Right ventricle myocardium superior (tissue), 1 donor: Measurements from ENCODE around the gene PCDHA5. TPM values are rescaled to one million over a fixed set of nuclear protein-coding genes. Genes with fewer than 3 reads are reported as not detected.

Experiments
- ATAC-seq: fragments of 200-7000 bp; cut with Tn5 transposase; one replicate; pipeline ENCODE4 v1.9.1; 2020; ENCODE audit warnings: mild to moderate bottlenecking; ENCODE audit not compliant: poor library complexity
- DNase-seq: peaks from one replicate; pipeline ENCODE4 v3.0.0-alpha.2; 2020
- intact Hi-C: fragments of 100-400 bp; cut with DNase I; formaldehyde crosslinking; loops from one replicate; pipeline ENCODE4 v1.11.2; 2022
- total RNA-seq: library from RNA; stranded (reverse); fragmentation: NEBNext Ultra II Directional; extraction: Animal tissue kit (Norgen Biotek cat#: 25700); gene quantifications from one replicate; pipeline ENCODE4 v1.2.1, GENCODE V29; 2021
- donor health status: DM: no; HTN: yes; CAD: no; lungs with severe emphysema.

The PCDHA5 gene
- total RNA-seq, 1 donor from 2014 or later = not detected

DNA sequence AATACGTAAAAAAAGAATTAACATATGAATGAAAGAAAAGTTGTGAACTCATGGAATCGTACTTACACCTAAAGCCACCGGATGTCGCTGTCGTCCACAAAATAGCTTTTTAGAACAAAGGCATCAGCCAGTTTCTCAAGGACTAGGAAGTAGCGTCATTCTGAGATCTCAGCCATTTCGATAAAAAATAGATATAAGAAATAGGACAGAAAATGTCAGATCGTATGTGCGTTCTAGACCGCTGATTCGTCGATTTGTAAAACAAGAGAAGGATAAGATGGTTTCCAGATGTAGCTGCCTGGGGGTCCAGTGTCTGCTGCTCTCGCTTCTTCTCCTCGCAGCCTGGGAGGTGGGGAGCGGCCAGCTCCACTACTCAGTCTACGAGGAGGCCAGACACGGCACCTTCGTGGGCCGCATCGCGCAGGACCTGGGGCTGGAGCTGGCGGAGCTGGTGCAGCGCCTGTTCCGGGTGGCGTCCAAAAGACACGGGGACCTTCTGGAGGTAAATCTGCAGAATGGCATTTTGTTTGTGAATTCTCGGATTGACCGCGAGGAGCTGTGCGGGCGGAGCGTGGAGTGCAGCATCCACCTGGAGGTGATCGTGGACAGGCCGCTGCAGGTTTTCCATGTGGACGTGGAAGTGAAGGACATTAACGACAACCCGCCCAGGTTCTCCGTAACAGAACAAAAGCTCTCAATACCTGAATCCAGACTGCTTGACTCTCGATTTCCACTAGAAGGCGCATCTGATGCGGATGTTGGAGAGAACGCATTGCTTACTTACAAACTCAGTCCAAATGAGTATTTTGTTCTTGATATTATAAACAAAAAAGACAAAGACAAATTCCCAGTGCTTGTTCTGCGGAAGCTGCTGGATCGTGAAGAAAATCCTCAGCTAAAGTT, 34.6 kb downstream of the PCDHA5 start, which contains the start of gene PCDHA10:
TSS of gene PCDHA10 (plus strand) at position 126 of the 903 bp plus-strand sequence. CDS start at position 278, 152 bp downstream.
- intact Hi-C loops = no loop called here
- ATAC-seq = no peak
- DNase-seq = no peak

DNA sequence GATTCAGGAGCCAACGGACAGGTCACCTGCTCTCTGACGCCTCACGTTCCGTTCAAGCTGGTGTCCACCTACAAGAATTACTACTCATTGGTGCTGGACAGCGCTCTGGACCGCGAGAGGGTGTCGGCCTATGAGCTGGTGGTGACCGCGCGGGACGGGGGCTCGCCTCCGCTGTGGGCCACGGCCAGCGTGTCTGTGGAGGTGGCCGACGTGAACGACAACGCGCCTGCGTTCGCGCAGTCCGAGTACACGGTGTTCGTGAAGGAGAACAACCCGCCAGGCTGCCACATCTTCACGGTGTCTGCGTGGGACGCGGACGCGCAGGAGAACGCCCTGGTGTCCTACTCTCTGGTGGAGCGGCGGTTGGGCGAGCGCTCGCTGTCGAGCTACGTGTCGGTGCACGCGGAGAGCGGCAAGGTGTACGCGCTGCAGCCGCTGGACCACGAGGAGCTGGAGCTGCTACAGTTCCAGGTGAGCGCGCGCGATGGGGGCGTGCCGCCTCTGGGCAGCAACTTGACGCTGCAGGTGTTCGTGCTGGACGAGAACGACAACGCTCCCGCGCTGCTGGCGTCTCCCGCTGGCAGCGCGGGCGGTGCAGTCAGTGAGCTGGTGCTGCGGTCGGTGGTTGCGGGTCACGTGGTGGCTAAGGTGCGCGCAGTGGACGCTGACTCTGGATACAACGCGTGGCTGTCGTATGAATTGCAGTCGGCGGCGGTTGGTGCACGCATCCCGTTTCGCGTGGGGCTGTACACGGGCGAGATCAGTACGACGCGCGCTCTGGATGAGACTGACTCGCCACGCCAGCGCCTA, 36.0 kb downstream of the PCDHA5 start:
- DNase-seq = no peak
- no peak for ATAC-seq
- intact Hi-C loops = no loop called here

DNA sequence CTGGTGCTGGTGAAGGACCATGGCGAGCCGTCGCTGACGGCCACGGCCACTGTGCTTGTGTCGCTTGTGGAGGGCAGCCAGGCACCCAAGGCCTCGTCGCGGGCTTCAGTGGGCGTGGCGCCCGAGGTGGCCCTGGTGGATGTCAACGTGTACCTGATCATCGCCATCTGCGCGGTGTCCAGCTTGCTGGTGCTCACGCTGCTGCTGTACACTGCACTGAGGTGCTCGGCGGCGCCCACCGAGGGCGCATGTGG, 36.5 kb downstream of the PCDHA5 start:
- DNase-seq (no peak), ATAC-seq (no peak)
- intact Hi-C loops = no loop called here

DNA sequence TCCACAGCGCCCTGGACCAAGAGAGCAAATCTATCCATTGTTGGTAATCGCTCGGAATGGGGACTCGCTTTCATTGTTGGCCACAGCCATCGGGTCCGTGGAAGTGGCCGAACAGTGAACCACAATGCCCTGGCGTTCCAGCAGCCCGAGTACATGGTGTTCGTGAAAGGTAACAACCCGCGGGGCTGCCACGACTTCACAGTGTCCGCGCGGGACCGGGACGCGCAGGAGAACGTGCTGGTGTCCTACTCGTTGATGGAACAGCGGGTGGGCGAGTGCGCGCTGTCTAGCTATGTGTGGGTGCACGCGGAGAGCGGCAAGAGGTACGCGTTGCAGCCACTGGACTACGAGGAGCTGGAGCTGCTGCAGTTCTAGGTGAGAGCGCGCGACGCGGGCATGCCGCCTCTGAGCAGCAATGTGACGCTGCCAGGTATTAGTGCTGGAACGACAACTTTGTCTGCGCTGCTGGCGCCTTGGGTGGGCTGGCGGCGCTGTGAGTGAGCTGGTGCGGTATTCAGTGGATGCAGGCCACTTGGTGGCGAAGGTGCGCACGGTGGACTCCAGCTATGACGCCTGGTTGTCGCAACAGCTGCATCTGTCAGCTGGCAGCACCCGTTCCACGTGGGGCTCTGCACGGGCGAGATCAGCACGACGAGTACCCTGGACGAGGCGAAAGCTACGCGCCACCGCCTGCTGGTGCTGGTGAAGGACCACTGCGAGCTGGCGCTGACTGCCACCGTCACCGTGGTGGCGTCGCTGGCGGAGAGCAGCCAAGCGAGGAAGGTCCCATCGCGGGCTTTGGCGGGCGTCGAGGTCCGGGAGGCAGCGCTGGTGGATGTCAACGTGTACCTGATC, 41.3 kb downstream of the PCDHA5 start:
- no peak for DNase-seq
- ATAC-seq = no peak
- intact Hi-C loops = no loop called here

DNA sequence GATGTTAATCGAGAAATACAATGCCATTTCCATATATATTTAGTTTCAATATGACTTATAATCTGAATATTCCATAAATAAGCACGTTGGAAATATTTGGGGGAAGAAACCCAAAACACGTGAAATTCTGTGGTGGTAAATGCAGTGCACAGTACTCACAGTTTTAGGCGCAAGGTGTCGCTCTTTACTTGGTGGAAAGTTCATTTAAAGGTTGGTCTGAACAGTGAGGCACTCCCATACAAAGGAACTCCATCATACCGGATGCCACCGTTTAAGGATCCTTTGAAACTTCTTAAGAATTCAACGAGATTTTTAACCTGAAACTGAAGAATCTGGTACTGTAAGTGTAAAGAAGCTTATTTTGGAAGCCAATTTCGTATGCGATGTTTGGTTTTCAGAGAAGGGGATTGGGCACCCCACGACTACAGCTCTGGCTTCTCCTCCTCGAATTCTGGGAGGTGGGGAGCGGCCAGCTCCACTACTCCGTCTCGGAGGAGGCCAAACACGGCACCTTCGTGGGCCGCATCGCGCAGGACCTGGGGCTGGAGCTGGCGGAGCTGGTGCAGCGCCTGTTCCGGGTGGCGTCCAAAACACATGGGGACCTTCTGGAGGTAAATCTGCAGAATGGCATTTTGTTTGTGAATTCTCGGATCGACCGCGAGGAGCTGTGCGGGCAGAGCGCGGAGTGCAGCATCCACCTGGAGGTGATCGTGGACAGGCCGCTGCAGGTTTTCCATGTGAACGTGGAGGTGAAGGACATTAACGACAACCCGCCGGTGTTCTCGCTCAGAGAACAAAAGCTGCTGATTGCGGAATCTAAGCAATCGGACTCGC, 47.5 kb downstream of the PCDHA5 start, which contains the start of gene PCDHA11:
TSS of gene PCDHA11 (plus strand) at position 237 of the 834 bp plus-strand sequence. CDS start at position 384, 147 bp downstream.
- DNase-seq = no peak
- intact Hi-C loops = no loop called here
- no peak for ATAC-seq

DNA sequence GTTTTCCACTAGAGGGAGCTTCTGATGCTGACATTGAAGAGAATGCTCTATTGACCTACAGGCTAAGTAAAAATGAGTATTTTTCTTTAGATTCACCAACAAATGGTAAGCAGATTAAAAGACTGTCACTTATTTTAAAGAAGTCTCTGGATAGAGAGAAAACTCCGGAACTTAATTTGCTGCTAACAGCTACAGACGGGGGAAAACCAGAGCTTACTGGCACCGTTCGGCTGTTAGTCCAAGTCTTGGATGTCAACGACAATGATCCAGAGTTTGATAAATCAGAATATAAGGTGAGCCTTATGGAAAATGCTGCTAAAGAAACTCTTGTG, 48.1 kb downstream of the PCDHA5 start:
- intact Hi-C loops = no loop called here
- DNase-seq = no peak
- ATAC-seq = no peak

DNA sequence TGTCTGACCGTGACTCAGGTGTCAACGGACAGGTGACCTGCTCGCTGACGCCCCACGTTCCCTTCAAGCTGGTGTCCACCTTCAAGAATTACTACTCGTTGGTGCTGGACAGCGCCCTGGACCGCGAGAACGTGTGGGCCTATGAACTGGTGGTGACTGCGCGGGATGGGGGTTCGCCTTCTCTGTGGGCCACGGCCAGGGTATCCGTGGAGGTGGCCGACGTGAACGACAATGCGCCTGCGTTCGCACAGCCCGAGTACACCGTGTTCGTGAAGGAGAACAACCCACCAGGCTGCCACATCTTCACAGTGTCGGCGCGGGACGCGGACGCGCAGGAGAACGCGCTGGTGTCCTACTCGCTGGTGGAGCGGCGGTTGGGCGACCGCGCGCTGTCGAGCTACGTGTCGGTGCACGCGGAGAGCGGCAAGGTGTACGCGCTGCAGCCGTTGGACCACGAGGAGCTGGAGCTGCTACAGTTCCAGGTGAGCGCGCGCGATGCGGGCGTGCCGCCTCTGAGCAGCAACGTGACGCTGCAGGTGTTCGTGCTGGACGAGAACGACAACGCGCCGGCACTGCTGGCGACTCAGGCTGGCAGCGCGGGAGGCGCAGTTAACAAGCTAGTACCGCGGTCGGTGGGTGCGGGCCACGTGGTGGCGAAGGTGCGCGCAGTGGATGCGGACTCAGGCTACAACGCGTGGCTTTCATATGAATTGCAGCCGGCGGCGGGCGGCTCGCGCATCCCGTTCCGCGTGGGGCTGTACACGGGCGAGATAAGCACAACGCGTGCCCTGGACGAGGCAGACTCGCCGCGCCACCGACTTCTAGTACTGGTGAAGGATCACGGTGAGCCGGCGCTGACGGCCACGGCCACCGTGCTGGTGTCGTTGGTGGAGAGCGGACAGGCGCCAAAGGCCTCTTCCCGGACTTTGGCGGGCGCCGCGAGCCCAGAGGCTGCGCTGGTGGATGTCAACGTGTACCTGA, 49.1 kb downstream of the PCDHA5 start:
- intact Hi-C loops = no loop called here
- ATAC-seq = no peak
- DNase-seq = no peak

Other genes with a start within 250 kb of the PCDHA5 start
- gene CD14, start 188.4 kb upstream of the PCDHA5 start, total RNA-seq = 37.7 TPM
- 4.0 TPM for gene TMCO6, start 182.2 kb upstream of the PCDHA5 start, total RNA-seq
- gene NDUFA2, start 174.0 kb upstream of the PCDHA5 start, total RNA-seq = 155 TPM
- 59.9 TPM for gene IK, start 173.8 kb upstream of the PCDHA5 start, total RNA-seq
- gene WDR55, start 156.7 kb upstream of the PCDHA5 start, total RNA-seq = 11.2 TPM
- gene DND1, start 148.0 kb upstream of the PCDHA5 start, total RNA-seq = 0.40 TPM
- gene HARS1, start 130.2 kb upstream of the PCDHA5 start, total RNA-seq = 33.4 TPM
- gene HARS2, start 130.2 kb upstream of the PCDHA5 start, total RNA-seq = 25.2 TPM
- gene ZMAT2, start 121.2 kb upstream of the PCDHA5 start, total RNA-seq = 29.6 TPM
- not detected for gene PCDHA1, start 35.5 kb upstream of the PCDHA5 start, total RNA-seq
- gene PCDHA2, start 26.8 kb upstream of the PCDHA5 start, total RNA-seq = not detected
- gene PCDHA3, start 20.6 kb upstream of the PCDHA5 start, total RNA-seq = not detected
- gene PCDHA4, start 14.5 kb upstream of the PCDHA5 start, total RNA-seq = not detected
- not detected for gene PCDHA6, start 6.3 kb downstream of the PCDHA5 start, total RNA-seq
- gene PCDHA7, start 12.7 kb downstream of the PCDHA5 start, total RNA-seq = not detected
- not detected for gene PCDHA8, start 19.6 kb downstream of the PCDHA5 start, total RNA-seq
- not detected for gene PCDHA9, start 26.8 kb downstream of the PCDHA5 start, total RNA-seq
- 0.05 TPM for gene PCDHA10, start 34.3 kb downstream of the PCDHA5 start, total RNA-seq
- gene PCDHA11, start 47.3 kb downstream of the PCDHA5 start, total RNA-seq = not detected
- not detected for gene PCDHA12, start 53.7 kb downstream of the PCDHA5 start, total RNA-seq
- not detected for gene PCDHA13, start 60.5 kb downstream of the PCDHA5 start, total RNA-seq
- 0.13 TPM for gene PCDHAC1, start 104.7 kb downstream of the PCDHA5 start, total RNA-seq
- gene PCDHAC2, start 144.9 kb downstream of the PCDHA5 start, total RNA-seq = 0.48 TPM
- not detected for gene PCDHB1, start 229.8 kb downstream of the PCDHA5 start, total RNA-seq